CD14-positive monocyte (primary cell): ENCODE data around the gene PHACTR2. TPM values are rescaled to one million over a fixed set of nuclear protein-coding genes. Genes with fewer than 3 reads are reported as not detected.

Experiments
- DNase-seq, 3 donors: peaks; one replicate each; pipeline ENCODE4 v3.0.0-alpha.2; 2011 to 2022
- H2AFZ ChIP-seq: 2 replicates; pipeline ENCODE4 v1.6.0; 2012; ENCODE audit warnings: mild to moderate bottlenecking, low read depth, low read length, inconsistent platforms; ENCODE audit not compliant: insufficient read depth, poor library complexity, severe bottlenecking
- H3K27ac ChIP-seq, 2 donors: 1 replicate in 1 of 2; 2 replicates in 1 of 2; pipeline ENCODE4 v1.5.1; 2012 to 2013; ENCODE audit warnings: low read length in 2 of 2, control low read depth in 1 of 2, inconsistent platforms in 1 of 2, low read depth in 1 of 2, mild to moderate bottlenecking in 1 of 2
- H3K27me3 ChIP-seq, 2 donors: one replicate each; pipeline versions ENCODE4 v1.6.0 to v1.6.1; 2011 to 2013; ENCODE audit warnings: low read length in 2 of 2; ENCODE audit not compliant: control insufficient read depth in 2 of 2, insufficient read depth in 2 of 2
- H3K36me3 ChIP-seq, 2 donors: replicated peaks in 1 of 2; 1 replicate in 1 of 2; 2 replicates in 1 of 2; pipeline versions ENCODE4 v1.5.1 to v1.6.1; 2012 to 2013; ENCODE audit warnings: low read length in 2 of 2, control low read depth in 1 of 2, inconsistent platforms in 1 of 2, mild to moderate bottlenecking in 1 of 2; ENCODE audit not compliant: insufficient read depth in 2 of 2, control insufficient read depth in 1 of 2
- H3K4me1 ChIP-seq, 2 donors: 1 replicate in 1 of 2; 2 replicates in 1 of 2; pipeline versions ENCODE4 v1.5.1 to v1.6.1; 2012 to 2013; ENCODE audit warnings: low read length in 2 of 2, control low read depth in 1 of 2, inconsistent platforms in 1 of 2, mild to moderate bottlenecking in 1 of 2, moderate library complexity in 1 of 2; ENCODE audit not compliant: insufficient read depth in 2 of 2, control insufficient read depth in 1 of 2
- H3K4me2 ChIP-seq: replicated peaks from 2 replicates; pipeline ENCODE3; 2012; ENCODE audit warnings: low read length, moderate library complexity, mild to moderate bottlenecking; ENCODE audit not compliant: poor library complexity, severe bottlenecking; ENCODE audit errors: extremely low read depth
- H3K4me3 ChIP-seq, 3 experiments: fragments of 200-600 bp in 1 of 3; sonication (generic) in 1 of 3; replicated peaks in 1 of 3; 1 replicate in 2 of 3; 2 replicates in 1 of 3; pipeline ENCODE4 v1.5.1; 2011 to 2013; ENCODE audit warnings: low read length in 3 of 3, mild to moderate bottlenecking in 3 of 3, control low read depth in 2 of 3, low read depth in 2 of 3, inconsistent platforms in 1 of 3, moderate library complexity in 1 of 3
- H3K79me2 ChIP-seq: 2 replicates; pipeline ENCODE4 v1.6.0; 2012; ENCODE audit warnings: mild to moderate bottlenecking, control low read depth, inconsistent platforms, low read length, moderate library complexity; ENCODE audit not compliant: insufficient read depth
- H3K9ac ChIP-seq: 2 replicates; pipeline ENCODE4 v1.6.0; 2017; ENCODE audit warnings: low read length, mild to moderate bottlenecking; ENCODE audit not compliant: insufficient read depth, poor library complexity, severe bottlenecking
- H3K9me3 ChIP-seq, 2 donors: replicated peaks in 1 of 2; 1 replicate in 1 of 2; 2 replicates in 1 of 2; pipeline versions ENCODE4 v1.5.1 to v1.6.1; 2012 to 2013; ENCODE audit warnings: low read length in 2 of 2, control low read depth in 1 of 2; ENCODE audit not compliant: control insufficient read depth in 1 of 2, insufficient read depth in 1 of 2
- H4K20me1 ChIP-seq: 2 replicates; pipeline ENCODE4 v1.6.0; 2012; ENCODE audit warnings: mild to moderate bottlenecking, low read length, control low read depth, moderate library complexity; ENCODE audit not compliant: insufficient read depth
- H3K27ac Mint-ChIP-seq, 7 donors: one replicate each; pipeline ENCODE4 v1.8.0; 2020; ENCODE audit warnings: mild to moderate bottlenecking in 7 of 7, mixed read lengths in 7 of 7, moderate library complexity in 6 of 7, inconsistent platforms in 2 of 7
- H3K27me3 Mint-ChIP-seq, 3 donors: one replicate each; pipeline ENCODE4 v1.8.0; 2021 to 2022; ENCODE audit warnings: low read depth in 3 of 3, mild to moderate bottlenecking in 3 of 3, mixed read lengths in 3 of 3, moderate library complexity in 3 of 3, inconsistent platforms in 1 of 3
- H3K36me3 Mint-ChIP-seq, 2 donors: one replicate each; pipeline ENCODE4 v1.8.0; 2020; ENCODE audit warnings: mixed read lengths in 2 of 2, inconsistent platforms in 1 of 2, mild to moderate bottlenecking in 1 of 2
- H3K4me1 Mint-ChIP-seq: one replicate; pipeline ENCODE4 v1.8.0; 2020; ENCODE audit warnings: mild to moderate bottlenecking, mixed read lengths
- H3K4me3 Mint-ChIP-seq, 2 donors: one replicate each; pipeline ENCODE4 v1.8.0; 2020; ENCODE audit warnings: mild to moderate bottlenecking in 2 of 2, mixed read lengths in 2 of 2, moderate library complexity in 1 of 2
- H3K9me3 Mint-ChIP-seq, 7 donors: one replicate each; pipeline ENCODE4 v1.8.0; 2020 to 2022; ENCODE audit warnings: mixed read lengths in 7 of 7, mild to moderate bottlenecking in 6 of 7, moderate library complexity in 6 of 7, inconsistent platforms in 2 of 7
- WGBS: methylation state at CpG from one replicate; pipeline ENCODE4 v1.1.5; 2013; ENCODE audit warnings: missing lambda C conversion rate; ENCODE audit not compliant: insufficient coverage; 5-methylcytosine and 5-hydroxymethylcytosine counted together
- intact Hi-C, 2 donors: fragments of 100-400 bp; cut with micrococcal nuclease; formaldehyde crosslinking; loops; one replicate each; pipeline versions ENCODE4 v1.15.0 to v1.15.1; 2023
- polyA plus RNA-seq, 3 donors: library from polyadenylated mRNA; depleted of rRNA in 1 of 3; unstranded in 2 of 3; stranded (reverse) in 1 of 3; fragments of 300-500 nt in 2 of 3; fragments of >200 nt in 1 of 3; fragmentation: Illumina TruSeq in 2 of 3; gene quantifications; 1 replicate in 2 of 3; 2 replicates in 1 of 3; pipeline ENCODE4 v1.2.3, GENCODE V29; 2012 to 2021
- TF ChIP-seq, protein P1 (sequence below): fragments of 200-600 bp; IDR thresholded peaks from one replicate; pipeline ENCODE4 v1.8.0; 2022; ENCODE audit warnings: antibody characterized with exemption, mild to moderate bottlenecking

Gene PHACTR2
- polyA plus RNA-seq, 3 donors = 9.6 to 11.6 (median 11.2) TPM

DNA sequence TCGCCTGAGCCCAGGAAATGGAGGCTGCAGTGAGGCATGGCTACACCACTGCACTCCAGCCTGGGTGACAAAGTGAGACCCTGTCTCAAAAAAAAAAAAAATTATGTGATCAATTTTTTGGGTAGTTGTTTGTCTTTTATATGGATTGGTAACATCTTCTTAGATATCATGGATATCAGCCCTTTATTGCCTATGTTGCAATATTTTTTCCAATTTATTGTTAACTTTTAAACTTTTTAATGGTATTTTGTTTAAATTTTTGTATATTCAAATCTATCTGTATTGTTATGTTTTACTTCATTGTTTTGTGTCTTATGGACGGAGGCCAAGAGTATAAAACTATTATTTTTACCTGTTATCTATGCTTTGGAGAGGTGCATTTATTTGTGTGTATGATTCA is 133.0 kb downstream of the PHACTR2 start:
- WGBS = 100% methylated on average over 1 of the region's 2 CpGs
- Histone ChIP-seq H3K9ac (no peak overlapping the region), H3K27me3 (no peaks in the 10 kb centered on the region), H3K4me3 (no peak overlapping the region), H2AFZ (no peak overlapping the region), H3K27ac (no peak overlapping the region), H4K20me1 (no peaks in the 10 kb centered on the region), H3K9me3 (no peaks in the 10 kb centered on the region), H3K4me1 (peaks cover 24 to 27% of the 10 kb centered on the region in 2 donors), H3K79me2 (no peaks in the 10 kb centered on the region), H3K36me3 (peaks cover 4 to 32% of the 10 kb centered on the region in 2 donors), H3K4me2 (no peak overlapping the region)
- TF ChIP-seq, protein P1, sequence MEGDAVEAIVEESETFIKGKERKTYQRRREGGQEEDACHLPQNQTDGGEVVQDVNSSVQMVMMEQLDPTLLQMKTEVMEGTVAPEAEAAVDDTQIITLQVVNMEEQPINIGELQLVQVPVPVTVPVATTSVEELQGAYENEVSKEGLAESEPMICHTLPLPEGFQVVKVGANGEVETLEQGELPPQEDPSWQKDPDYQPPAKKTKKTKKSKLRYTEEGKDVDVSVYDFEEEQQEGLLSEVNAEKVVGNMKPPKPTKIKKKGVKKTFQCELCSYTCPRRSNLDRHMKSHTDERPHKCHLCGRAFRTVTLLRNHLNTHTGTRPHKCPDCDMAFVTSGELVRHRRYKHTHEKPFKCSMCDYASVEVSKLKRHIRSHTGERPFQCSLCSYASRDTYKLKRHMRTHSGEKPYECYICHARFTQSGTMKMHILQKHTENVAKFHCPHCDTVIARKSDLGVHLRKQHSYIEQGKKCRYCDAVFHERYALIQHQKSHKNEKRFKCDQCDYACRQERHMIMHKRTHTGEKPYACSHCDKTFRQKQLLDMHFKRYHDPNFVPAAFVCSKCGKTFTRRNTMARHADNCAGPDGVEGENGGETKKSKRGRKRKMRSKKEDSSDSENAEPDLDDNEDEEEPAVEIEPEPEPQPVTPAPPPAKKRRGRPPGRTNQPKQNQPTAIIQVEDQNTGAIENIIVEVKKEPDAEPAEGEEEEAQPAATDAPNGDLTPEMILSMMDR = no peak
- Mint-ChIP-seq H3K9me3 (peaks cover 0 to 3% (median 0%) of the 10 kb centered on the region in 7 donors), H3K27me3 (no peaks in the 10 kb centered on the region), H3K36me3 (peaks cover 27 to 33% of the 10 kb centered on the region in 2 donors), H3K4me3 (no peak overlapping the region), H3K4me1 (peaks cover 23% of the 10 kb centered on the region), H3K27ac (no peak overlapping the region)
- DNase-seq = no peak
- intact Hi-C loops = no loop called here

DNA sequence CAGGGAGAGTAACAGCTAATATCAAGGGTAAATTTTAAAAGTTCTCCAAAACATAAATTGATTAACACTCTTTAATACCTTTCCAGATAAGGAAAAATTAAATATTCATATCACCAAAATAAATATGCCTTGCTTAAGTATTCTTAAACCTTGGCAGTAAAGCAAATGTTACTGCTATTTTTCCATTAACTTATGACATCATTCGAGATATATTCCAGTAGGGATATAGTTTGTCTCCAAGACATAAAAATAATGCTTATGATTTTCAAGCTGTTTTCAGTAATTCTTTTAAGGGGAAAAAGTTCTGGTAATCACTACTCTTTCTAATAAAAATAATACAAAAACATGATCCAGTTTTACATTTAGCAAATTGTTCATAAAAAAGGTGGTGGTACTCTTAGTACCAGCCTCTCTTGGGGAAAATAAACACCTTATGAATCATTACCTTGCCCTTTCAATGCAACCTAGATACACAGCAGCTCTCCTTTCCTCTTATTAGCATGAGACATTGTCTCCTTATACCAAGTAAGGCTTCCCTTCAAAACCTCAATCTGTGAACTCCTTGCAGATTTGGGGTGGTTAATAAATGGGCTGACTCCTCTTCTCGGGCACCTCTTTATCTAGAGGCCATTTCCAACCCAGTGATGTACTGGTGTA is 133.9 kb downstream of the PHACTR2 start:
- H3K27ac Mint-ChIP-seq = no peak overlapping the region
- H3K4me2 ChIP-seq = no peak overlapping the region
- H3K4me1 Mint-ChIP-seq = peaks cover 16% of the 10 kb centered on the region

More for the DNA sequence above, 133.9 kb downstream of the PHACTR2 start:
- WGBS = no CpG with 5 or more reads among the region's 2 CpGs
- H3K4me3 ChIP-seq = no peak overlapping the region
- H3K79me2 ChIP-seq = no peaks in the 10 kb centered on the region
- H3K27ac ChIP-seq = no peak overlapping the region
- H3K4me1 ChIP-seq = peaks cover 15 to 19% of the 10 kb centered on the region in 2 donors
- H2AFZ ChIP-seq = no peak overlapping the region
- H3K36me3 ChIP-seq = peaks cover 4 to 32% of the 10 kb centered on the region in 2 donors
- TF ChIP-seq, protein P1 = no peak
- no peaks in the 10 kb centered on the region for H4K20me1 ChIP-seq
- H3K4me3 Mint-ChIP-seq = no peak overlapping the region
- peaks cover 30 to 39% of the 10 kb centered on the region in 2 donors for H3K36me3 Mint-ChIP-seq
- no peaks in the 10 kb centered on the region for H3K9me3 ChIP-seq
- H3K27me3 ChIP-seq = no peaks in the 10 kb centered on the region
- H3K9ac ChIP-seq = no peak overlapping the region
- intact Hi-C loops = no loop called here
- DNase-seq = no peak
- H3K27me3 Mint-ChIP-seq = no peaks in the 10 kb centered on the region
- peaks cover 0 to 3% (median 0%) of the 10 kb centered on the region in 7 donors for H3K9me3 Mint-ChIP-seq
